Stomach smooth muscle (tissue), 2 donors: ENCODE results near the gene SEMA4D.

Experiments used
- H3K27ac ChIP-seq: one replicate; pipeline ENCODE4 v1.7.0; 2013; ENCODE audit warnings: mild to moderate bottlenecking, low read length, inconsistent platforms
- H3K27me3 ChIP-seq, 2 donors: one replicate each; pipeline ENCODE4 v1.7.0; 2013; ENCODE audit warnings: low read length in 2 of 2; ENCODE audit not compliant: insufficient read depth in 2 of 2, control insufficient read depth in 1 of 2
- H3K36me3 ChIP-seq, 2 donors: one replicate each; pipeline ENCODE4 v1.7.0; 2013; ENCODE audit warnings: low read length in 2 of 2; ENCODE audit not compliant: control insufficient read depth in 2 of 2, insufficient read depth in 2 of 2
- H3K4me1 ChIP-seq: one replicate; pipeline ENCODE4 v1.7.0; 2013; ENCODE audit warnings: low read length; ENCODE audit not compliant: control insufficient read depth, insufficient read depth
- H3K4me3 ChIP-seq, 2 donors: one replicate each; pipeline ENCODE4 v1.7.0; 2013; ENCODE audit warnings: low read length in 2 of 2
- H3K9ac ChIP-seq, 2 donors: one replicate each; pipeline ENCODE4 v1.7.0; 2013; ENCODE audit warnings: low read length in 2 of 2, mild to moderate bottlenecking in 1 of 2
- H3K9me3 ChIP-seq, 2 donors: one replicate each; pipeline ENCODE4 v1.7.0; 2013; ENCODE audit warnings: low read length in 2 of 2; ENCODE audit not compliant: control insufficient read depth in 2 of 2
- donor health status: healthy.
- donor health status: Pancreatic carcinoma.

Gene SEMA4D

GRCh38 chr9:89418882-89419640, 78.9 kb downstream of the SEMA4D start:
- no peak overlapping the region for H3K4me3 ChIP-seq
- no peaks in the 10 kb centered on the region for H3K27me3 ChIP-seq
- H3K9me3 ChIP-seq, result no peaks in the 10 kb centered on the region
- no peaks in the 10 kb centered on the region for H3K36me3 ChIP-seq
- no peaks in the 10 kb centered on the region for H3K4me1 ChIP-seq
- no peak overlapping the region for H3K27ac ChIP-seq
- H3K9ac ChIP-seq, result no peak overlapping the region

GRCh38 chr9:89418474-89418845, 79.5 kb downstream of the SEMA4D start:
- H3K27me3 ChIP-seq, result no peaks in the 10 kb centered on the region
- no peak overlapping the region for H3K9ac ChIP-seq
- H3K4me1 ChIP-seq, result no peaks in the 10 kb centered on the region
- H3K36me3 ChIP-seq, result no peaks in the 10 kb centered on the region
- H3K27ac ChIP-seq, result no peak overlapping the region
- no peaks in the 10 kb centered on the region for H3K9me3 ChIP-seq
- H3K4me3 ChIP-seq, result no peak overlapping the region

GRCh38 chr9:89417832-89418473, 80.0 kb downstream of the SEMA4D start:
- Histone ChIP-seq H3K27me3 (no peaks in the 10 kb centered on the region), H3K36me3 (no peaks in the 10 kb centered on the region), H3K4me1 (no peaks in the 10 kb centered on the region), H3K4me3 (no peak overlapping the region), H3K27ac (no peak overlapping the region), H3K9me3 (no peaks in the 10 kb centered on the region), H3K9ac (no peak overlapping the region)

GRCh38 chr9:89414670-89415324, 83.1 kb downstream of the SEMA4D start:
- Histone ChIP-seq H3K4me3 (no peak overlapping the region), H3K9me3 (peaks cover 0 to 2% of the 10 kb centered on the region in 2 donors), H3K9ac (no peak overlapping the region), H3K27me3 (no peaks in the 10 kb centered on the region), H3K36me3 (no peaks in the 10 kb centered on the region), H3K4me1 (no peaks in the 10 kb centered on the region), H3K27ac (no peak overlapping the region)

GRCh38 chr9:89413963-89414638, 83.8 kb downstream of the SEMA4D start:
- Histone ChIP-seq H3K9ac (no peak overlapping the region), H3K4me1 (no peaks in the 10 kb centered on the region), H3K27ac (no peak overlapping the region), H3K27me3 (no peaks in the 10 kb centered on the region), H3K4me3 (no peak overlapping the region), H3K9me3 (peaks cover 0 to 2% of the 10 kb centered on the region in 2 donors), H3K36me3 (no peaks in the 10 kb centered on the region)

GRCh38 chr9:89412951-89413350, 85.0 kb downstream of the SEMA4D start:
- Histone ChIP-seq H3K9me3 (peaks cover 0 to 2% of the 10 kb centered on the region in 2 donors), H3K4me1 (no peaks in the 10 kb centered on the region), H3K27ac (no peak overlapping the region), H3K27me3 (no peaks in the 10 kb centered on the region), H3K36me3 (no peaks in the 10 kb centered on the region), H3K9ac (no peak overlapping the region), H3K4me3 (no peak overlapping the region)

GRCh38 chr9:89412541-89412940, 85.4 kb downstream of the SEMA4D start:
- Histone ChIP-seq H3K9me3 (peaks cover 0 to 4% of the 10 kb centered on the region in 2 donors), H3K27ac (no peak overlapping the region), H3K27me3 (no peaks in the 10 kb centered on the region), H3K36me3 (no peaks in the 10 kb centered on the region), H3K4me1 (no peaks in the 10 kb centered on the region), H3K9ac (no peak overlapping the region), H3K4me3 (no peak overlapping the region)

- no peak overlapping the region for H3K9ac ChIP-seq
- H3K27ac ChIP-seq, result no peak overlapping the region
- no peaks in the 10 kb centered on the region for H3K27me3 ChIP-seq
- no peak overlapping the region for H3K4me3 ChIP-seq
- peaks cover 0 to 8% of the 10 kb centered on the region in 2 donors for H3K9me3 ChIP-seq
- peaks cover under 1% of the 10 kb centered on the region for H3K4me1 ChIP-seq
- H3K36me3 ChIP-seq, result no peaks in the 10 kb centered on the region
Observed at GRCh38 chr9:89411759-89412158, 86.2 kb downstream of the SEMA4D start.

- no peaks in the 10 kb centered on the region for H3K27me3 ChIP-seq
- H3K4me1 ChIP-seq, result peaks cover 3% of the 10 kb centered on the region
- H3K4me3 ChIP-seq, result no peak overlapping the region
- H3K36me3 ChIP-seq, result no peaks in the 10 kb centered on the region
- H3K27ac ChIP-seq, result no peak overlapping the region
- peaks cover 0 to 8% of the 10 kb centered on the region in 2 donors for H3K9me3 ChIP-seq
- no peak overlapping the region for H3K9ac ChIP-seq
Observed at GRCh38 chr9:89410641-89411350, 87.1 kb downstream of the SEMA4D start.

GRCh38 chr9:89410022-89410421, 87.9 kb downstream of the SEMA4D start:
- Histone ChIP-seq H3K27ac (no peak overlapping the region), H3K9ac (no peak overlapping the region), H3K4me3 (no peak overlapping the region), H3K9me3 (peaks cover 0 to 8% of the 10 kb centered on the region in 2 donors), H3K36me3 (no peaks in the 10 kb centered on the region), H3K27me3 (no peaks in the 10 kb centered on the region), H3K4me1 (peaks cover 3% of the 10 kb centered on the region)
